Daoy (cell line): Measurements from ENCODE around the gene ARPC1B. TPM values are rescaled to one million over a fixed set of nuclear protein-coding genes. Genes with fewer than 3 reads are reported as not detected.

Experiments
- DNase-seq: peaks from one replicate; pipeline ENCODE4 v3.0.0-alpha.2; 2015; ENCODE audit warnings: low read depth
- total RNA-seq: library from RNA; depleted of rRNA; stranded (reverse); fragments of >200 nt; shearing (Covaris generic); gene quantifications from 2 replicates; pipeline ENCODE4 v1.2.3, GENCODE V29; 2014

Gene ARPC1B
- total RNA-seq, 1 experiment from 2014 or later: 377 TPM

- DNase-seq: no peak
Measured at GRCh38 chr7:99389772-99390171, 15.2 kb downstream of the ARPC1B start.

GRCh38 chr7:99390941-99391602 lies 16.5 kb downstream of the ARPC1B start:
- DNase-seq: no peak

- DNase-seq: no peak
Measured at GRCh38 chr7:99392046-99392445, 17.5 kb downstream of the ARPC1B start.

- no peak for DNase-seq
Measured at GRCh38 chr7:99392659-99393354, 18.3 kb downstream of the ARPC1B start.

GRCh38 chr7:99393355-99394187 lies 19.0 kb downstream of the ARPC1B start:
- DNase-seq: no peak

- no peak for DNase-seq
Measured at GRCh38 chr7:99394188-99394502, 19.6 kb downstream of the ARPC1B start.

GRCh38 chr7:99395616-99396327 lies 21.2 kb downstream of the ARPC1B start:
- DNase-seq: no peak

GRCh38 chr7:99396418-99397296 lies 22.1 kb downstream of the ARPC1B start:
- DNase-seq: no peak

GRCh38 chr7:99397297-99397983 lies 22.9 kb downstream of the ARPC1B start:
- no peak for DNase-seq

GRCh38 chr7:99398891-99399445 lies 24.4 kb downstream of the ARPC1B start:
- no peak for DNase-seq

GRCh38 chr7:99399597-99399996 lies 25.1 kb downstream of the ARPC1B start:
- no peak for DNase-seq

- no peak for DNase-seq
Measured at GRCh38 chr7:99402854-99403253, 28.3 kb downstream of the ARPC1B start.

- no peak for DNase-seq
Measured at GRCh38 chr7:99403764-99404163, 29.2 kb downstream of the ARPC1B start.

GRCh38 chr7:99404235-99404976 lies 29.9 kb downstream of the ARPC1B start:
- DNase-seq: no peak

GRCh38 chr7:99404977-99405320 lies 30.4 kb downstream of the ARPC1B start:
- DNase-seq: no peak

- DNase-seq: no peak
Measured at GRCh38 chr7:99406557-99406956, 32.0 kb downstream of the ARPC1B start.

GRCh38 chr7:99407872-99408378 lies 33.4 kb downstream of the ARPC1B start:
- peak; percentile 87 for DNase-seq

- DNase-seq: peak; percentile 99
Measured at GRCh38 chr7:99408379-99409191, 34.1 kb downstream of the ARPC1B start, which contains the start of the genes BUD31 and PDAP1. Gene BUD31 (plus strand): TSS chr7:99408969. CDS start chr7:99411093, 2,124 bp downstream. Gene PDAP1 (minus strand): TSS chr7:99408597. CDS start chr7:99408548, 49 bp downstream.
